GM21786 (cell line): ENCODE results near the gene TMEM150B.

ENCODE experiments used
- ATAC-seq: cut with Tn5 transposase; IDR thresholded peaks from one replicate; pipeline ENCODE4 v1.9.1; 2021; ENCODE audit not compliant: unreplicated experiment

TMEM150B gene, protein sequence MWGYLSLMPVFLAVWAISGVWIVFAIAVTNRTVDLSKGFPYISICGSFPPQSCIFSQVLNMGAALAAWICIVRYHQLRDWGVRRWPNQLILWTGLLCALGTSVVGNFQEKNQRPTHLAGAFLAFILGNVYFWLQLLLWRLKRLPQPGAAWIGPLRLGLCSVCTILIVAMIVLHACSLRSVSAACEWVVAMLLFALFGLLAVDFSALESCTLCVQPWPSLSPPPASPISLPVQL

DNA sequence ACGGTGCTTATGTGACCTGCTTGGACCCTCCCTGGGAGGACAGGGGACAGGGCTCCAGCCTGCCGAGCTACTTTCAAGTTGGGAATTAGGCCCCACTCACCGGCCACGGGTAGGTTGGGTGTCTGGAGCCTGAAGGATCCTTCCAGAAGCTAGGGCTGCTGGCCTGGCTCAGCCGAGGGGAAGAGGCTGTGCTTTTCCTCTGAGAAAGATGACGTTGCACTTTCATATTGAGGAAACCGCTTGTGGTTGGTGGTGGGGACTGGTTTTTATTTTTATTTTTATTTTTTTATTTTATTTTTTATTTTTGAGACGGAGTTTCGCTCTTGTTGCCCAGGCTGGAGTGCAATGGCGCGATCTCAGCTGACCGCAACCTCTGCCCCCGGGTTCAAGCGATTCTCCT is at the start of gene TMEM150B:
Gene TMEM150B, minus strand, starts transcription at position 170 of the 400 bp plus-strand sequence. CDS start 4,305 bp downstream, outside the sequence.
- no peak for ATAC-seq

DNA sequence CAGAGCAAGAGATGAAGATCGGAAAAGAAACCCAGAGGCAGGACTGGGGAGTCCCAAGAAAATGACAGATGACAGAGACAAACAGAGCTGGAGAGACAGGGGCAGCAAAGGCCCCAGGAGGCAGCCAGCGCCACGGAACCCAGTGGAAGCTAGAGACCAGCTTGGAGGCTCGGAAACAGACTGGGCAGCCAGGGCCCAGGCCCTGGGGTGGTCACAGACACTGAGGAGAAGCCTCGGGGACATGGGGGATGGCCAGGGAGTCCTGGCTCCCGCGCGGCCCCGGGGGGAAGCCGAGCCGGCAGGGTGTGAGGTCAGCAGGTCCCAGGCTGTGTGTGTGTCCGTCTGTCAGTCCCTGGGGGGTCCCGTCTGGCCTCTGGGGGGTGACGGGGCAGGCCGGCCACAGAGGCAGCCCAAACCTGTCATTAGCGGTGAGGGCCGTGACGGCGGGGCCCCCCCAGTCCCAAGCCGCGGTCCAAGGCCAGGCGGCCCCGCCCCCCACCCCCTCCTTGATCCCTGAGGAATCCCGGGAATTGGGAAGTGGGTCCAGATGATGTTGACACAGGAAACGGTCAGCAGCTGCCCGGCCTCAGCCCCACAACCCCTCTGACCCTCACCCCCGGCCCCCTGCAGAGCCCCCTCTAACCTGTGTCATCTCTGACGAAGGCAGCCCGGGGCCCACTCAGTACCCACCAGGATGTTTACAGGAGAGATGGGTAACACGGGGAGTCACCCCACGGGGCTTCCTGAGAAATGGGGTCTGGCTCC is 49.0 kb upstream of the TMEM150B start:
- ATAC-seq = no peak

DNA sequence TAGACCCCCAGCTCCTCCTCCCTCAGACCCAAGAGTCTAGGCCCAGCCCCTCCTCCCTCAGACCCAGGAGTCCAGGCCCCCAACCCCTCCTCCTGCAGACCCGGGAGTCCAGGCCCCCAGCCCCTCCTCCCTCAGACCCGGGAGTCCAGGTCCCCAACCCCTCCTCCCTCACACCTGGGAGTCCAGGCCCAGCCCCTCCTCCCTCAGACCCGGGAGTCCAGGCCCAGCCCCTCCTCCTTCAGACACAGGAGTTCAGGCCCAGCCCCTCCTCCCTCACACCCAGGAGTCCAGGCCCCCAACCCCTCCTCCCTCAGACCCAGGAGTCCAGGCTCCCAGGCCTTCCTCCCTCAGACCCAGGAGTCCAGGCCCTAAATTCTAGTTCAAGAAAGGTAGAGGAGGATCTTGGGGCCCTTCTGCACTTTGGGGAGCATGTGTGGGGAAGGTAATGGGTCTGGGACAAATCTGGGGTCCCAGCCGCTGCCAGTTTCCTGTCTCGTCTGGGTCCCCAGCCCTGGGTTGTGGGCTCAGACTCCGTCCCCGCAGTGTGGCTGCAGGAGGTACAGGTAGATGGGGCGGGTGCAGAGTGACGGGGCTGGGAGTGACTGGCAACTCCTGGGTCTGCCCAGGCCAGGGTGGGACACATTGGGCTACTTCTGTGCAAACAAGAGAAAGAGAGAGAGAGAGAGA is 48.3 kb upstream of the TMEM150B start:
- ATAC-seq = no peak

DNA sequence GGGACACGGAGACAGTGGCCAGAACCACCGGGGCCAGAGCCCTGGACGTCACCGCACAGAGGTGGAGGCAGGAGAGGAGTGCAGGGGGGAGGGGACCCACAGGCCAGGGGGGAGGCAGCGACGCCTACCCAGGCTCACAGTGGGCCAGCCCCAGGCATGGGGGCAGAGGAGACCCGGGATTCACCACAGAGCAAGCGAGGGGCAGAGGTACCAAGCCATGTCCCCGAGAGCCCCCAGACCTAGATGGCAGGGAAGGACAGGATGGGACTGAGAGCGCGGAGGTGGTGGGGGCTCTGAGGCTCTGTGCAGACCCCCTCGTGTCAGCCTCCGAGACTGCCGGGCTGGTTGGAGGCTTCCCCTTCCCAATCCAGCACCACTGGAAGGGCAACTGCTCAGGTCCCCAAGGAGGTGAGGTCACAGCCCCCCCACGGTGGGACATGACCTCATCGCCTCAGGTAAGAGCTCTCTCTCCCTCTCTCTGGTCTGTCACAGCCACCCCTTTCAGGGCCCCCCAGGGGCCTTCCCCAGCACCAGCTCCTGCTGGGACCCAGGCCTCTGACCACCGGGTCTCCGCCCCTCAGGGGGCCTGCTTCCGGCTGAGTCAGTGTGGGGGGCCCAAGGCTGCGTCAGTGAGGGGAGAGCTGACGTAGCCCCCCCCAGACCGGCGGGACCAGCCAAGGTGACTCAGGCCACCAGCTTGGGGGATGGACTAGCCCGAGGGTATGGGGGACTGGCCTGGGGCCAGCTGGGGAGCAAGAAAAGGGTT is 47.4 kb upstream of the TMEM150B start:
- ATAC-seq = no peak

DNA sequence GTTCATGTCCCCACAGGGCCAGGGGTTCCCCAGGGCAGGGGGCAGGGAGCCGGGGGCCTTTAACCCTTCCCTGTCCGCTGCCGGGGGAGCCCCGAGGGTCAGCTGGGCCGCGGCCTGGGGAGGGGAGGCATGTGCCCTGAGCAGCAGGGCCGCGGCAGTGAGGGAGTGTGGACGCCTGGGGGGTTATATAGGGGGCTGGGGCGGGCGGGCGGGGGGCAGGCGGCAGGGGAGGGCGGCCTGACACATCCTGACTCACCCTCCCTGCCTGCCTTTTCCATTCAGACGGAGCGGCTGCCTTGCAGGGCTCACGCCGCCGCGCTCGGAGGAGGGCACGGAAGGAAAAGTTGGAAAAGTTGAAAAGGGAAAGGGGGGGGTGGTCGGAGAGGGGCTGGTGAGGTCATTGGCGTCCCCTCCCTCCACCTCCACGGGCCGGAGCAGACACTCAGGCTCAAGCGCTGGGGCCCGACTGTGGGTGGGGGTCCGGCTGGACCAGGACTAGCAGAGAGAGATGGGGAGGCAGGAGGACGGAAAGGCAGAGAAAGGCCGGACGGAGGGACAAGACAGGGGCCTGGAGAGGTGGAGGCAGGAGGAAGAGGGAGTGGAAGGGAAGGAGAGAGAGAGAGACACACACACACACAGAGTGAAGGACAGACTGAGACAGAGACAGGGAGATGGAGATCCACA is 45.3 kb upstream of the TMEM150B start, which contains the start of gene IL11:
Gene IL11, minus strand, starts transcription at position 159 of the 684 bp plus-strand sequence. Its CDS starts 153 bp downstream, at position 6.
- ATAC-seq = no peak

DNA sequence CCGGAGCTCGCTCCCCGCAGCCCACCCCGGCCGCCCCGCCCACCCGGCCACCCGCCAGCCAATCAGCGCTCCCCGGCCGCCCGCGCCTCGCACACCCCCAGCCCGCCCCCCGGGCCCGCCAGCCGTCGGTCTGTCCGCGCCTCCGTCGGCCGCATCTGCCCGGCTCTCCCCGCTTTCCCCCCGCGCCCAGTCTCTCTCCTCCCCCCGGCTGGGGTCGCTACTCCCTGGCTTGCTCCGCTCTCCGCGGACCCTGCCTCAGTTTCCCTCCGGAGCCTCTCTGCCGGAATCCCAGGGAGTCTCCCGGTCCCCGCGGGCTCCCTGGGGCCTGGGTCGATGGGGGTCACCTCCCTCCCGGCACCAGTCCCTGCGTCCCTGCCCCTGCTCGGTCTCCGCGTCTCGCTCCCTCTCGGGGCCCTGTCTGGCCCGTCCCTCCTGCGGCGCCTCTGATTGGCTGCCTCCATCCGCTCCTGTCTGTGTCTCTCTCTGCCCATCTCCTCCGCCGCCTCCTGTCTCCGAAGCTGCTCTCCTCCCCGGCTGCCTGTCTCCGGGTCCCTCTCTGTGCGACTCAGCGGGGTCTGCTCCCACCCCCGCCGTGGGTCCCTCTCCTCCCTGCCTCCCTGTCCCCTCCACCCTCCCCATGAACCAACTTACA is 44.6 kb upstream of the TMEM150B start:
- no peak for ATAC-seq

DNA sequence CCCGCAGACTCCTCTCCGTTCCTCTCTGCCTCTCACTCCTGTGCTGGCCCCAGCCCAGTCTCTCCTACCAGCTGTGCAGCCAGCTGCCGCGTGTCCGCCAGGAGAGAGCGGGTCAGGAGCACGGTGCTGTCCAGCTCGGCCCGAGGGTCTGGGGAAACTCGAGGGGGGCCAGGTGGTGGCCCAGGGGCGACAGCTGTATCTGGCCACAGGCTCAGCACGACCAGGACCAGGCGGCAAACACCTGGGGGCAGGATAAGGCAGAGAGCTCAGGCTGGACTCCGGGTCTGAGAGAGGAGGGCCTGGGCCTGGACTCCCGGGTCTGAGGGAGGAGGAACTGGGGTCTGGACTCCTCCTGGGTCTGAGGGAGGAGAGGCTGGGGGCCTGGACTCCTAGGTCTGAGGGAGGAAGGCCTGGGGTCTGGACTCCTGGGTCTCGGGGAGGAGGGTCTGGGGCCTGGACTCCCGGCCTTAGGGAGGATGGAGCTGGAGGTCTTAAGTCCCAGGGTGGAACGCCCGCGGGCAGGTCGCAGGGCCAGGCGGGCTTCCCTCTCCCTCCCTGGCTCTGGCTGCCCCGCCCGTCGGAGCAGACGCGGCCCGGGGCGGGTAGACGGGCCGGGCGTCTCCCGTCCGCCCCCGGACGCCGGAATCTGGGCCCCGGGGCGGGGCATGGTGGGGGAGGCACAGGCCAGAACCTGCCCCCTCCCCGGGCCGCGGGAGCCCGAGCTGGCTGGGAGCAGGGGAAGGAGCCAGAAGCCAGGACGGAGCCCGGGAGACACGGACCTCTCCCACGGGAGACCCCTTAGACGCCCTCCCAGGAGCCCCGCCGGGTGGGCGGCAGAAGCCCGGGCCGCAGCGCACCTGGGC is 43.8 kb upstream of the TMEM150B start:
- no peak for ATAC-seq

DNA sequence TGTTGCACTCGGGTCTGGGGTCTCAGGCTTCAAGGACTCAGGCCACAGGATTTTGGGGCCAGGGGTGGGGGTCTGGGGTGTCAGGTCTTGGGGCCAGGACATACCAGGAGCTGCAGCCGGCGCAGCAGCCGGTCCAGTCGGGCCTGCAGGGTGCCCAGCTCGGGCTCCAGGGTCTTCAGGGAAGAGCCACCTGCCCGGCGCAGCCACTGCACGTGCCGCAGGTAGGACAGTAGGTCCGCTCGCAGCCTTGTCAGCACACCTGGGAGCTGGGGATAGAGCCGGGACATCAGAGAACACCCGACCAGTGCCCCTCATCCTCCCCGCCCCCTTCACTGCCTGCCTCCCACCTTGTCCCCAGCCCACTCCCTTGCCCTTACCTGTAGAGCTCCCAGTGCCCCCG is 43.0 kb upstream of the TMEM150B start:
- no peak for ATAC-seq

DNA sequence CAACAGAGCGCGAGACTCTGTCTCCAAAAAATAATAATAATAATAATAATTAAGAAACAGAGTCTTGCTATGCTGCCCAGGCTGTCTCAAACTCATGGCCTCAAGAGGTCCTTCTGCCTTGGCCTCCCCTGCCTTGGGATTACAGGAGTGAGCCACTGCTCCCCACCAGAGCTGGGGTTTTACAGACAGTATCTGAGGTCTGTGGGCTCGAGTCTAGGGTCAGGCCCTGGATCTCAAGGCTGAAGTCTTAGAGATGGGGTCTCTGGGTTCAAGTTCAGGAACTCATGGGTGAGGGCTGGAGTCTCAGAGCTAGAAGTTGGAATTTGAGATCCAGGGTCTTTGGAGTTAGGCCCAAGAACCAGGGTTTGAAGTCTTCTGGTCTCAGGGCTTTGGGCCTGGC is 41.6 kb upstream of the TMEM150B start:
- ATAC-seq = no peak

DNA sequence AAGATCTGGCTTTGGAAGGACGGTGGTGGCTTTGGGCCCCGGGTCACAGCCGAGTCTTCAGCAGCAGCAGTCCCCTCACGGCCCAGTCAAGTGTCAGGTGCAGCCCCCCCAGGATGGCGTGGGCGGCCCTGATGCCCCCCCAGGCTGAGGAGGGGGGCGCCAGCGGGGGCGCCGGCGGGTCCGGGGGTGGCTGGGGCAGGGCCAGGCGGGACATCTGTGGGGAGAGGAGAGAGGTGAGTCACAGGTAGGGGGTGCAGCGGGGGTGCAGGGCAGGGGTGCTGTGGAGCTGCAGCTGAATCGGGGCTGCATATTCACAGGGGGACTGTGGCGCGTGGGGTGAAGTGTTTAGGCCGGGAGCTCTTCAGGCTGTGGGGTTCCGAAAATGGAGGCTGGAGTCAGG is 40.8 kb upstream of the TMEM150B start:
- ATAC-seq = no peak

DNA sequence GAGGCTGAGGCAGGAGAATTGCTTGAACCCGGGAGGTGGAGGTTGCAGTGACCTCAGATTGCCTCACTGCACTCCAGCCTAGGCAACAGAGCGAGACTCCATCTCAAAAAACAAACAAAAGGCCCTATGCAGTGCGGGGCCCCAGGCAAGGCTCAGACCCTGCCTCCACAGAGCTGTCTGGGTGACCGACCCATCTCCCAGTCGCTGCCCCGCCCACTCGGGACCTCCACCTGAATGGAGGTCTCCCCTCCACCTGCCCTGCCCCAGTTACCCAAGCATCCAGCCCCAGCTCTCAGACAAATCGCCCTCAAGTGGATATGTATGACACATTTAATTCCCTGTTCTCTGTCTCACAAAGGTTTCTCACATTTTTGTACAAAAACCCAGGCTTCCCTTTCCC is 40.1 kb upstream of the TMEM150B start:
- no peak for ATAC-seq

DNA sequence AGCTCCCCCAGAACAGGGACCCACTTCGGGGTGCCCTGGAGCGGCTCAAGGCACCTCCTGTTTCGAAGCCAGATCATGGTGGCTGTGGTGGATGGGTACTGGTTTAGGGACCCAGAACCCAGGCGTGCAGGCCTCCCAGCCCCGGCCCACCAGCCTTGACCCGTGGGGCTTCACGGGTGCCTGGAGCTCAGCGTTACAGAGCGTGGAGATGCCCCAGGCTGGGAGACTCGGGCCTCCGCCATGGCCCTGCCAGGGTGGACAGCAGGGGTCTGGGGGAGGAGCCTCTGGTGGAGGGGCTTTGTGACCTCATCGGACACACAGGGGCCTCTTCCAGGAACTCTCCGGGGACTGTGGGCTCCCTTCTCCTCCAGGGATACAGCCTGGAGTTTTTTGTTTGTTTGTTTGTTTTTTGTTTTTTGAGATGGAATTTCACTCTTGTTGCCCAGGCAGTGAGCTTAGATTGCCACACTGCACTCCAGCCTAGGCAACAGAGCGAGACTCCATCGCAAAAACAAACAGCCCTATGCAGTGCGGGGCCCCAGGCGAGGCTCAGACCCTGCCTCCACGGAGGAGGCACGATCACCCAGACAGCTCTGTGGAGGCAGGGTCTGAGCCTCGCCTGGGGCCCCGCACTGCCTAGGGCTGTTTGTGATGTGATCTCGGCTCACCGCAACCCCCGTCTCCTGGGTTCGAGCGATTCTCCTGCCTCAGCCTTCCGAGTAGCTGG is 38.0 kb upstream of the TMEM150B start, which contains the start of gene GARIN5B:
Gene GARIN5B, minus strand, starts transcription at position 271 of the 727 bp plus-strand sequence. Its CDS starts 194 bp downstream, at position 77.
- no peak for ATAC-seq

DNA sequence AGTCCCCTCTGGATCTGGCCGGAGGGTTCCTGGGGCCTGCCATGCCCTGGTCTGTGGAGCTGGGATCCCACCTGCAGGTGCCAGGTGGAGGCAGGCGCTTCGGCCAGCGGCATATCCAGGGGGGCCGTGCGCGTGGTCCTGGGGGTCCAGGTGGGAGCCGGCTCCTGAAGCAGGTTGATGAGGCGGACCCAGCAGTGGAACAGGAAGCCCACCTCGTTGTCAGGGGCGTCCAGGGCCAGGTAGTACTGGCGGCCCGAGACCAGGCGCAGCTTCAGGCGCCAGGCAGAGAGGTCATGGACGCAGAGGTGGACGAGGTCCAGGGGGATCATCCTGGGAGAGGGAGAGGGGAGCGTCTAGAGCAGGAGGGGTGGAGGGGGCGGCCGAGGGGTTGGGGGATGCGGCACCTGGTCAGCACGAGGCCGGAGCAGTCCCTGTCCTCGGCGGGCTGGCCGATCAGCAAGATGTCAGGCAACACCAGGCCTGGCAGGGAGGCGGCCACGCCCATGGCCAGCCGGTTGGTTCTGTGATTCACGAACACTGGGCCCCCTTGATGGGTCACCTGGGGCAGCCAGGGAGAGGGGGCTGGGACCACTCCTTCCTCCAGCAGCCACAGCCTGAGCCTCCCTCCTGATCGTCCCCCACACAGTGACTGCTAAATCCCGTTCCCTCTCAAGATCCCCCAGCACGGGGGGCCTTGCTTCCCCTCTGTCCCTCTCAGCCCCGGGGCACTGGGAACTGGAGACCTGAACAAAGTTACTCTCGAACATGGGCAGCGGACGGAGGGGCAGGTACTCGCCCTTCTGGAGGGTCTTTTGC is 37.2 kb upstream of the TMEM150B start:
- ATAC-seq = no peak

DNA sequence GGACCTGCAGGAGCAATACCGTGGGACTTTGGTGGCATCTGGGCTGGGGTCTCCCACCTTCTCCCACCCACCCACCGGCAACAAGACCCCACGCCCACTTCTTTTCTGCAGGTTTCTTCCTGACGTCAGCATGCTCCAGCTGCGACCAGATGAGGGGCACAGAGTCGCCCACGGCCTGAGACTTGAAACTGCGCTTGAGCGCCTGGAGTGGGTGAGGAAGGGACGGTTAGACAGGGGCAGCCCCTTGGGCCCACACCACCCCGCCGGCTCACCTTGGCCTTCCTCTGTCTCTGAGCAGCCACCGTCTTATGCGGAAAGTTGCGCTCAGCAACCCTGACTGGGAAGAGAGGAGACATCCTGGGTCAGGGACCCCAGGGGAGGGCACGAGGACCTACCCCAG is 35.8 kb upstream of the TMEM150B start:
- no peak for ATAC-seq

DNA sequence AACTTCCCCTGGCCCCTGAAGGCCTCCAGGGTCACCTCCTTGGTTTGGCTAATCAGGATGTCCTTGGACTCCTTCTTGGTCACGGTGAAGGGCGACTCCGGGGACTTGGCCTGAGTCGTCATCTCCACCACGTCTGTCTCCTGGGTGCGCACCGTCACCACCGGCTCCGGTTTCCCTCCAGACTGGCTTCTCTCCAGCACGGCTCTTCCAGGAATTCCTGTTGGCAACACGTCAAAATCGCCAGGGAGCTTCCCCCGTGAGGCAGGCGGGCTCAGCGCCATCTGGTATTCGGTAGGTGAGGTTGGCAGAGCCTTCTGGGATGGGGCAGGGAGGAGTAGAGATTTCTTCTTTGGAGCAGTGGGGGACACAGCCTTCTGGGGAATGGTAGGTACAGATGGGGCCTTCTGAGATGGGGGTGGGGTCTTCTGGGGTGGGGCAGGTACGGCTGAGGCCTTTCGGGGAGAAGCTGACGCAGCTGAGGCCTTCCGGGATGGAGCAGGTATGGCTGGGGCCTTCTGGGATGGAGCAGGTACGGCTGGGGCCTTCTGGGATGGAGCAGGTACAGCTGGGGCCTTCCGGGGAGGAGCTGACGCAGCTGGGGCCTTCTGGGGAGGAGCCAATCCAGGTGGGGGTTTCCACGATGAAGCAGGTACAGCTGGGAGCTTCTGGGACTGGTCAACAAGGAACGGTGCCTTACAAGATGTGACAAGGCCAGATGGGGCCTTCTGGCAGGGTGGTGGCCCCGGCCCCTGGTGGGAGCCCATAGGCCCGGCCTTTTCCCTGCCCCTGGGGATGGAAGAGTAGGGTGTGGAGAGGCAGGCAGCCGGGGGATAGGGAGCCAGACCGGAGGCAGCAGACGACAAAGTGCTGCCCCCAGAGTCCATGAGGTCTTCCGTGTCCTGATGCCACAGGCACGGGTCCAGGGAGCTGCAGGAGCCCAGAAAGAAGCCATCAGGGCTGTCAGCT is 34.1 kb upstream of the TMEM150B start:
- ATAC-seq = no peak

DNA sequence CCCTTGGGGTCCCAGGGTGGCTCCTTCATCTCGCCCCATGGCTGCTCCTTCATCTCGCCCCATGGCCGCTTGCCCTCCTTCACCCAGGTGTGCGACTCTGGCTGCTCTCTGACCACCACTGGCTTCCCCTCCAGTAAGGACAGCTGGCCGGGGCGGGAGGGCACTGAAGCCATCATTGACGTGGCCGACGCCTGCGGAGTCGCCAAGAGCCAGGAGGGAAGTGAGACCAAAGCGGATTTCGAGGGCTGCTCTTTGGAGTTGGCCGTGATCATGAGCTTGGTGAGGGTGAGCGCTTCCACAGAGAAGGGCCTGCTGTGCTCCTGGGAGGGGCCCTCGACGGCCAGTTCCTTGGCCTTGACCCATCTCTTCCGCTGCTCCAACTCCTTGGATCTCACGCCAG is 33.4 kb upstream of the TMEM150B start:
- ATAC-seq = no peak
